GM19395 (cell line): Measurements from ENCODE around the gene PARD3B.

Experiments
- ATAC-seq: cut with Tn5 transposase; IDR thresholded peaks from one replicate; pipeline ENCODE4 v1.9.1; 2021; ENCODE audit warnings: mild to moderate bottlenecking, moderate library complexity; ENCODE audit not compliant: unreplicated experiment

The PARD3B gene

DNA sequence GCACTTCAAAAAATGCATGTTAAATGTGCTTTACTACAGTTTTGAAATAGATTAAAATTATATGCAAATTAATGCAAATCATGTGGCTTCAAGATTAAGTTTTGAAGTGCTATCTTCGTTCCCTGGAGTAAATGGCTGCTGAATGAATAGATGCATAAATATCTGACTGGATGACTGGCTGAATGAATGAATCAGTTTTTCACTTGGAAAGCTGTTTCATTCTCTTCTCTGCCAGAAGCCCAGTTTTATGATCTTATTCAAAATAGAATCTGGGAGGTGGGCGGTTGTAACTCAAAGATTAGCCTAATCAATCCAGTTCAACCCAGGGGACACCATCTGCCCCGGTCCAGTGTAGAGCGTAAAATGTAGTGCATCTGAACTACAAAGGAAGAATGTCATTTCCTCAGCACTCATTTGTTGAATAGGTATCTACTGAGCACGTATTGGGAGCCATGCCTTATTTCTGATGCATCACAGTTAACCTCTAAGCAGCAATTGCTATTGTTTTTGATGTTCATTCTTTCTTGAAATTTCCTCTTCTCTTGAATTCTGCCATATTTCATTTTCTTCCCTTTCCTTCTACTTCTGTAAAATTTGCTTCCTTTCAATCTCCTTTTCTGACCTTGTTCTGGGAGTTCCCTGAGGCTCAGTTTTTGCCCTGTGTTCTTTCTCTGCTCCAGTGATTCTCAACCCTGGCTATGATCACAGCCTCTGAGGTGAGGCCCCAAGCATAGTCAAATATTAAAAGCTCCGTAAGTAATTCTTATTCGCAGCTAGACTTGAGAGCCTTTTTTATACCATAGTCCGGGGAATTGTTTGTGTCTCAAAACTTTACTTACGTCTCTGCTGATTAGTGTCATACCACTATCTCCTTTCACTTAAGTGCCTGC, 282.7 kb downstream of the PARD3B start:
- ATAC-seq, result no peak

DNA sequence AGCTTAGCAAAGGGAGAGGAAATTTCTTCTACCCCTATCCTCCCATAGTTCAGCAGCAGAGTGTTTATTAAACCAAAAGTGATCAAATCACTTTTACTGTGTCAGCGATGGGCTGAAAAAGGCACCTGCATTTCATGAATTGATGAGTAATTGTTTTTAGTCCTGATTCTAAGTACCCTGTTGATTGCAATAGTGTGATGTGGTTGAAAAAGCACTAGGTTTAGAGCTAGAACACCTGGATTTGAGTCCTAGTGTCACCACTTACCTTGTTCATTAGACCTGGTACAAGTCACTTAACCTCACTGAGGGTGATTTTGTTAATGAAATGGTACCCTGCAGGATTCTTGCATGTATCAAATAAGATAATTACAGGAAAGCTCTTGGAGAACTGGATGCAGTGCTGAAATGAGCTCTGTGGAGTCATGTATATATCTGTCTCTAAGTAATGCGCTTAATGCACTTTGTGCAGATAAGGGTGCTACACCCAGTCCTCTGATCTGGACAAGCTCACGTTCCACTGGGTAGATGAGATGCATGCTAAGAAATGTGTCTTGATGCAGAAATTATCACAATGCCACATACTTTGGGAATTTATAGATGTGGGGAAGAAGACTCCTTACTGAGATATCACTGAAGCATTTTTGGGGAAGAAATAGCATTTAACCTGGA, 289.6 kb downstream of the PARD3B start:
- ATAC-seq, result no peak

DNA sequence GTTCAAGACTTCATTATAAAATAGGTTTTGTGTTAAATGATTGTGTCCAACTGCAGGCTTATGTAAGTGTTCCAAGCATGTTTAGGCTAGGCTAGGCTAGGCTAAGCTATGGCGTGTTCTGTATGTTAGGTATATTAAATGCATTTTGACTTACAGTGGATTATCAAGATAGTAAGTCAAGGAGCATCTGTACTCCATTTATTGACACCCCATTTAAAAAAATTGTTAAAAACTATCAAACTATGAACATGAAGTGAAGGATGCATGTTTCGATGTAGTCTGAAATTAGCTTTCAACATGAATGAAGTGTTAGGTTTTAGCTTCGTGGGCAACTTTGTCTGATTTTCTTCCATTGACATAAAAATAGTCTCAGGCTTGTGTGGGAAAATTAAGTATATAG, 290.5 kb downstream of the PARD3B start:
- ATAC-seq, result no peak

DNA sequence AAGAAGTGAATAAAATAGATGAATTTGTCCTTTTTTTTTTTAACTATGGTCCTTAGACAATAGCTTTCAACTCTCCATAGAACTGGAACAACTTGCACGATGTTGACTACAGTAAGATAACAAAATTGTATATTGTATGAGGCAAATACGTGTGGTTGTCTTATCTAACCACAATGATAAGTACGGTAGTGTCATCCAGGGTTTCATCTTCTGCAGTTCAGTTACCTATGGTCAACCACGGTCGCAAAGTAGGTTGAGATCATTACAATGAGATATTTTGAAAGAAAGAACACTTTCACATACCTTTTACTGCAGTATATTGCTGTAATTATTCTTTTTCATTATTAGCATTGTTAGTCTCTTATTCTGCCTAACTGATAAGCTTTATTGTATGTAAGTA, 295.2 kb downstream of the PARD3B start:
- no peak for ATAC-seq

DNA sequence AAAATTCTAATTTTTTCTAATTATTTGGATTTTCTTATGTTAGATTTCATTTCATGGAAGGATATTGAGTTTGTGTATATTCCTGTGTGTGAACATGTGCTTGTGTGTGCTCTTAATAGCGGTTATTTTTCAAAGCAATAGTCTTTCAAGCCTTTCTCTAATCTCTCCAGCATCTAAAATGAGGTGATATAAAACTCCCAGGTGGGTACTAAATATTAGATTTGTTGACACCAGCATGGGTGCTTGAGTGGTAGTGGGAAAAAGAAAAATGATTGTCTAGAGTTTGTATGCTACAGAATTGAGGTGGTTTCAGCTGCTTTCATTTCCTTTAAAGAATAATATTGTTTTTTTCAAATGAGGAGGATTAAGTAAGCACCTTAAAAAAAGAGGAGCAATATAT, 296.8 kb downstream of the PARD3B start:
- ATAC-seq, result no peak

DNA sequence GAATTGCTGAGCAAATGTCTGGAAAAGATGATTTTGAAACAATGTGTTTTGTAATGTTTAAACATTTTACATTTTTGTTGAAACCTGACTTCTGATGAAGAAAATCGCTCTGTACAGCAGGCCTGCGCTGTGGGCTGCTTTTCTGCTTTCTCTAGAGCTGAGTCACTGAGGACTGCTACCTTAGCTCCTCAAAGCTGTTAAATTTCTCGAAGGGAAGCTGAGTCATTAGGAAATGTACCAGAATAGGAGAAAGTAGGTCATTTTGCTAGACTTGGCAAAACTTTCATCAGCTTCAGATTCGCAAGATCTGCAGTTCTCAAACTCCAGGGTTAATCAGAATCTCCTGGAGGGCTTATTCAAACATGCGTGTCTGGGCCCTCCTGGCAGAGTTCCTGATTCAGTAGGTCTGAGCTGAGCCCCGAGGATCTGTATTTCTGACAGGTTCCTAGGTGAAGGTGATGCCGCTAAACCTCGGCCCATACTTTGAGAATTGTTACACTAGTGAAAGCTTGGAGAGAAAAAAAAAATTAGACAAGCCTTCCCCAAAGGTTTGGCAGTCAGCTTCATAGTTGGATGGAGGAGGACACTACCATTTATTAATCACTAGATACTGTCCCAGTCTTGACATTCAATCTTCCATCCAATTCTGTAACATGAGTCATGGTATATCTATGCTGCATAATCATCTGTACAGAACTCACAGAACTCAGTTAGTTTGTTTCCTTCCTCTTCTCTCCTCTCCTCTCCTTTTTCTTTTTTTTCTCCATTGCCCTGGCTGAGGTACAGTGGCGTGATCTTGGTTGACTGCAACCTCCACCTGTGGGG, 297.6 kb downstream of the PARD3B start:
- ATAC-seq, result no peak

DNA sequence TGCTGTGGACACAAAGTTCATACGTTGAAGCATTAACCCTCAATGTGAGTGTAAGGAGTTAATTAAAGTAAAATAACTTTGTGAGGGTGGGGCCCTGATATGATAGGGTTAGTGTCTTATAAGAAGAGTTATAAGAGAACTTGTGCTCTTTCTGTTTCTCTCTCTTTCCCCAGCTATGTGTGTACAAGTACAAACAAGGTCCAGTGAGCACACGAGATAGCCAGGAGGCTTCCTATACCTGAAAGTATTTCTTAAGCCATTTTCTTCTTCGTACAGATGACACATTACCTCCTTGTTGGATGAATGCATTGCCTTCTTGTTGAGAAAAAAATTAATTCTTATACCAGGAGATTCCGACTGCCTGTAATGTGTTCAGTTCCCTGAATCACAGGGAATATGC, 301.2 kb downstream of the PARD3B start:
- no peak for ATAC-seq

DNA sequence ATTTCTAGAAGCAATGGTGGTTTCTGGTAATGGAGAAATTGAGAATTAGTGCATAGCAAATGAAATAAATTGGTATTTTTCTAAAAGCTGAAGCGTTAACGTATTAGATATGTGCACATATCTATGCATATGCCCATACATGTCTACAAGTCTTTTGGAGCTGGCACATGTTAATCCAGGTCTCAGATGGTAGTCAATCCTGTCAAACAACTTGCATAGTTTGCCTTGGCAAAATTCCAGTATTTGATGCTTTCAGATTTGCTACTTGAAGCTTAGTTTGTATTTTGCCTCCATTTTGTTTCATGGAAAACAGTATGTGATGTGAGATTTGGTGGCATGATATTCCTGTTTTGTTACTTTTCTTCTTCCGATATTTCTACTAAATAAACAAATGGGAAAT, 304.6 kb downstream of the PARD3B start:
- no peak for ATAC-seq

DNA sequence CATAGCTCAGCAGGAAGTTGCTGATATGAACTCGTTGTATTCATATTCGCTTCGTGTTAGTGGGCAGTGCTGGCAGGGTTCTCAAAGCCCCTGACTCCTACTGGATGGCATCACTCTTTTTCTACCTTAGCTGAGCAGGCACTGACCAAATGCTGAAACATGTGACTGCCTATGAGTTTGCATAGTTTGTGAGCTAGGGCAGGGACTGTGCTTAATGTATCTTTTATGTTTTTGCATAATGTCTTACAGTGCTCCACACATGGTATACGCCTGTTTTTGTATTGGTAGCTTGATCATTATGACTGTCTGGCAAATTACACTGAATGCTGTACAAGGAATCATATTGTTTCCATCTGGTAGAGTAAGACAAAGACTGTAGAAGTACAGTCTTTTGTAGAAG, 305.3 kb downstream of the PARD3B start:
- no peak for ATAC-seq

DNA sequence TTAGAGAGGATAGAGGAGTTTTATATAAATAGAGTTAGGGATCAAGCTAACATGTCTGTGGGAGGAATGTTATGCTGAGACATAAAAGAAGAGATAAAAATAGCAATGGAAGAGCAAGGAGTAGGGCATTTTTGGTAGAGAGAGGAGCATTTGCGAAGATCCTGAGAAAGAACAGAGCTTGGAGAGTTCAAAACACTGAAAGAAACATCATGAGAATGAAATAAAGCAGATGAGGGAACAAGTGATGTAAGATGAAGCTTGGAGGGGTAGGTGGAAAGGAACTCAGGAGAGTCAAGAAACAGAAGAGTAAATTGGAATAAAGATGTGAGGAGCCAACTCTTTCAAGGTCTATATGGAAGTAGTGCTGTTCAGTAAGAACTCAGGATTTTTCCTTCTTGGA, 308.6 kb downstream of the PARD3B start:
- no peak for ATAC-seq

DNA sequence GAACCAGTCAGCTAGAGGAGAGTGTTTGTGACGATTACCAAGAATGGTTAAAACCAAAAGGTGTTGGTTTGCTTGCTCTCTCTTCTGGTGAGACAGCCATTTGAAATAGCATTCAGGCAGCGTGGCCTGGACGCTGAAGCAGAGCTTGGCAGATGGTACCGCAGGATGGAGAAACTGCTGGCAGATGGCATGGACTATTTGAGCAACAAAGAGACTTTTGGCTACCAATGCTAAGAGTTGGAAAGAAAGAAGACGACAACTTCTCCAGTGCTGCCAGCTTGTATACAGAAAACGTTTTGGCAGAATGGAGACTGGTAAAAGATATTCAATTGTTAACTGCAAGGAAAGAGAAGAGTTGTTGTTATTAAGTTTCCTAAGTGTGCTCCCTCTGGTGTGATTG, 315.0 kb downstream of the PARD3B start:
- no peak for ATAC-seq

DNA sequence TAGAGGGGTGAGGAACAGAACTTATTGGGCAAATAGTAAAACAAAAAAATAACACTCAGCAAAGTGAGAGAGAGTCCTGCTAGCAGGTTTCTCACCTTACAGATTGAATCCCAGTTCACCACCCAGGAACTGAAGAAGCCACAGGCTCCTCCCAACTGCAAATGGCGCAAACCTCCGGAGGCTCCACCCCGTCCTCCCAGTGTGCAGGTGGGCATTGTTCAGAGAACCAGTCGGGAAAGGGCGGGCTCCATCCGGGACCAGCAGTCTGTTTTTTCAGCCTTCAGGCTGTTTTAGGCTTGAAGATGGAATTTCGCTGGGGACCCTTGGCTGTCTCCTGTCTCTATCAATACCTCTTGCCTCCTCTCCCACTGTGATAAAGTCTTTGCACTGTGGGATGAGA, 317.5 kb downstream of the PARD3B start:
- no peak for ATAC-seq

DNA sequence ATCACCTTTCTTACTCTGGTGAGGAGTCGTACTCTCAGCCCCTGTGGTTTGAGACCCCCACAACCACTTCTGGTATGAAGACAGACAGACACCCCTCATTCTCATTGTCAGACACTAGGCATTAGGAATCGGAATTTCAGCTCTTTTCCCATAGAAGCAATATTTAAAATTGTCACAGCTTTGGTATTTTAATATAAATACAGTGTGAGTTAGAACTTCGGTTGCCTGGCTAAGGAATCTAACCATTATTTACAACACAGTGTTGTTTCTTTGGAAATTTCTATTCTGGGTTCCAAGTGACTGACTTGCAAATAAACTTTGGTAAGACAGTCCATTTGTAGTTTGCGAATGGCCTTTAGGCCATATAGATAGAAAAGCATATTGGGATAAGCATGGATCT, 318.1 kb downstream of the PARD3B start:
- no peak for ATAC-seq

DNA sequence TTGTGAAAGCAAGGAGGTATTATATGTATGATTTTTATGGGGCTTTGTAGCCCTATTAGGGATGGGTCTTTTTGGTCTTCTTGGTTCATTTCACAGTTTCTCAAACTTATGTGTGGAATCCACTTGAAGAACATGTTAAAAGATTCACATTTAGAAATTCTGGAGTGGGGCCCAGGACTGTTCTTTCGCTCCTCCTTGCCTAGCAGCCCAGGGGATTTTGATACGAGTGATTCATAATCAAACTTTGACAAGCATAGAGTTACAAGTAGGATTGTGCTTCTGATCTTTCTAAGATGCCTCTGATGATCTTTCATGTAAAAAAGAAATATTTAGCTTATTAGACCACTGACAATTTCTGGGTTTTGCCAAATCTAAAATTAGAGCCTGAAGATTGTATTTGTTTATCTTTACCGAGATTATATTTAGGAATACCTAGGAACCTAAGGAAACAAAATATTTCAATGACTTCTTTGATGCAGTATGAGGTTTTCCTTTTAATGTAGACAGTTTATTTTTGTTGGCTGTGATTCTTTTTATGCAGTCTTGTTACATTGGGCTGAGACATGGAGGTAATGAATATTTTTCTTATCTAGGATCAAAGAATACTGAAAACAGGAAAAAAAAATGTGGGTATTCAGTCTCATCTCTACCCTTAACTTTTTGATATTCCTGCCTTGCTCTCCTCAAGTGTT, 324.0 kb downstream of the PARD3B start:
- no peak for ATAC-seq

DNA sequence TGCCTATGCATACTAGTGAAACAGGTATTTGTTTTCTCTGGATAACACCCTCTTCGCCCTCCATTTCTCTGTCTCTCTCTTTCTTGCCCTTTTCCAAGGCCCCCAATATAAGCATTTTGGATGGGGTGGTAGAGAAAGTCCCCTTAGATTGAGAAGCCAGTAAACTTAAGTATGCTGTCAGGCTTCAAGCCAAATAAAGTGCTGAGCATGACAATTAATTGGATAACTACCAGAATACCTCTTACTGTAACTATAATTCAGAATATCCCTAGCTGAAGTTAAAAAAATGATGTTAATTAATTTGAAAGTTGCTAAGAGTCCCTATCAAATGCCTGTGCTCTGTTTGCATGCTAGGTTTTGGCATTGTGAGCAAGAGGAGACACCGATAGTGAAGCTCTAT, 324.8 kb downstream of the PARD3B start:
- ATAC-seq, result no peak

DNA sequence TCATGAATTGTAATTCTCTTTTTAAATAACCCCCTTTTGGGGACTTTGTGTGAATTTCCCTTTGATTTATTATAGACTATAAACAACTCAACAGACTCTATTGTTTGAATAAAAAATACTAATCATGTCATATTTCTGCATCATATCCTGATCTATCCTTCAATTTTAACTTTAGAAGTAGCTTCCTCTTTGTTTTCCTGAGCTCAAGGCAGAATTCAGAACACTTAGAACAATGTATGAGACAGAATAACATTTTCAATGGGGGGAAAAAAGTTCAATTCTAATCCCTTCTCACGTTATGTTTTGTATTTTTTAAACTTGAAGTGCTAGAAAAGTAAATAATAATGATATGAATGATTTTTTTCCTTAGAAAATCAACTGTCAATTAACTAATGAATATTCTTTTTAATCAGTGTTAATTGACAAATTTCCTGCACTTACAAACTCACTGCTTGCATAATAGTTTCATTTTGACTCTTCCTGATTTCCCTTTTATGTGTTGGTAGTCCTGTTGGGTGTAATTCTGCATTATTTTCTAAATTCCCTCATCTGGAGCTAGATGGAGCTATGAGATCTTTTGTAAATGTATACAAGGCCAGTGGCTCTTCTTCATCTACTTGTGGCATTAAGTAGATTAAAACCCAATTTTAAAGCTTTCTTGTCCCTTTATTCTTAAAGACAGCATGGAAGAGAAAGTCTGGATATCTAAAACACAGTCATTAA, 326.1 kb downstream of the PARD3B start:
- ATAC-seq, result no peak

DNA sequence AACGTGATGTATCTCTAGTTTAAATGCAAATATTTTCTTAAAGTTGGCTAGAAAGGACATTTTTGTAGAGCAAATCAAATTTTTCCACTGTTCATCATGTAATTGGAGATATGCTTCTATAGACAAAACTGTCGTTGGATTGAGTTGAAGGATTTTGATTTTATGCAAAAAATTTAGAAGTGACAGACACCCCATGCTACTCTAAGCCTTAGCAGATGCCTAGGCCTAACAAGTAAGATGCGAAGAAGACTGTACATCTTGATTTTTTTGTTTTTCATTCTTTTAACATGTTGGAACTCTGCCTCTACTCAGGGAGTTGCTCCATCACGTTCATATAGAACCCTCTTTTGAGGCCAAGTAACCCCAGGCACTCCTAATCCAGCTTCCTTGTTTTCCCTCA, 331.0 kb downstream of the PARD3B start:
- no peak for ATAC-seq

DNA sequence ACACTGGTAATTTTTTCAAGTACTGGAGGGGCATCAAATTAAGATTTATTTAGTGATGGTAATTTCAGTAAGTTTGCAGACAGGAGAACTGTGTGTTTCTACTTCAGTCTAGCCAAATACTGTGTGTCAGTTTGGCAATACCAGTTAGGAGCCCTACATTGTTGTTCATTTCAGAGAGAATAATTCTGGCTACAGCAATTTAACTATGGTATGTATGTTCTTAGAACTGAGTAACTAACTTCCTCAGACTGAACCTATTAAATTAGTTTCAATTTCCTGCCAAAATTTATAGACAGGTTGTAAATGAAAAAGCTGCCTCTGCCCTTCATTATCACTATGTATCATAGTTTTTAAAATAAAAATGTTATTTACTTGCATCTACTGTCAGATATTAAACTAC, 332.4 kb downstream of the PARD3B start:
- no peak for ATAC-seq

DNA sequence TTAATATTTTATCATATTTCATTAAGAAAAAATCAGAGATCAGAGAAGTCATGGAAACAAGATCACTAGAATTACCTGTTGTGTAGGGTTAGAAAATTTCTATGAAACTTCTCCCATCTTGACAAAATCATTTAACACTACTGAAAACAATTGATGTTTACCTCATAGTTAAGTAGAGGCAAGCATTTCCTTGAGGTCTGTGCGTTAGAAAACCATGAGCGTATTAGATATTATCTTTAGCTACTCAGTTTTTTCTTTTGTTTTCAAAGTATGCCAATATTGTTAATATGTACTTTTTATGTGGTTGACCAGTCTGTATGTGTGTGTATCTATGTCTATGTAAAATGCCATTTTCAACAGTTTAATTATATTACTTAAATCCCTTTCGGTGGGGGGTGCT, 335.7 kb downstream of the PARD3B start:
- ATAC-seq, result no peak

DNA sequence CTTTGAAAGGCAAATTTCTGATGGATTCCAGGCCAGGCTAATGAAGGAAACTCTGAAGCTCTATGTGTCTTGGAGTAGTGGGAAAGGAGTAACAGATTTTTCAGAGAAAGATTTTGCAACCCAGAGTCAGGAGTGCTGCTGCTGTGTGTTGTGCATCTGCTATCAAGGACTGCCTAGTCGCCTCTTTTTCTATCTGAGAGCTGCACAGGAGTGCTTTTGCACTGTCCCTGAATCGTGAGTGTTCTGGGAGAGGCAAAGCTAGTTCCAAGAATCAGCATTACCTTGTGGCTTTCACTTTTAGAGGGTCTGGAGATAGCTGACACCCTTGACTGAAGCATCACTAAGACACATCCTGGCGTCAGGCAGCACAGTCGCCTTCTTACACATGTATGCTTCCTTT, 336.4 kb downstream of the PARD3B start:
- ATAC-seq, result no peak
